Stimulated activated naive CD8-positive, alpha-beta T cell treated with anti-CD3 and anti-CD28 coated beads, Interleukin-15, amount 100 ng/mL, for 72 hours (primary cell): ENCODE data around the gene SGPL1.

Experiments
- ATAC-seq: fragments of 150-1000 bp; cut with Tn5 transposase; 2 replicates; pipeline ENCODE4 v1.10.0; 2021; ENCODE audit warnings: mild to moderate bottlenecking, moderate library complexity
- DNase-seq, 2 donors: peaks; one replicate each; pipeline ENCODE4 v3.0.0; 2021 to 2022
- H3K27ac Mint-ChIP-seq, 2 donors: one replicate each; pipeline ENCODE4 v1.8.0; 2022; ENCODE audit warnings: mild to moderate bottlenecking in 2 of 2, mixed read lengths in 2 of 2, moderate library complexity in 2 of 2
- H3K27me3 Mint-ChIP-seq: one replicate; pipeline ENCODE4 v1.8.0; 2022; ENCODE audit warnings: mixed read lengths
- H3K4me1 Mint-ChIP-seq: one replicate; pipeline ENCODE4 v1.8.0; 2022; ENCODE audit warnings: mild to moderate bottlenecking, mixed read lengths
- H3K4me3 Mint-ChIP-seq, 2 donors: one replicate each; pipeline ENCODE4 v1.8.0; 2022; ENCODE audit warnings: mild to moderate bottlenecking in 2 of 2, mixed read lengths in 2 of 2, moderate library complexity in 1 of 2
- H3K9me3 Mint-ChIP-seq, 2 donors: one replicate each; pipeline ENCODE4 v1.8.0; 2022; ENCODE audit warnings: mixed read lengths in 2 of 2

Gene SGPL1

DNA sequence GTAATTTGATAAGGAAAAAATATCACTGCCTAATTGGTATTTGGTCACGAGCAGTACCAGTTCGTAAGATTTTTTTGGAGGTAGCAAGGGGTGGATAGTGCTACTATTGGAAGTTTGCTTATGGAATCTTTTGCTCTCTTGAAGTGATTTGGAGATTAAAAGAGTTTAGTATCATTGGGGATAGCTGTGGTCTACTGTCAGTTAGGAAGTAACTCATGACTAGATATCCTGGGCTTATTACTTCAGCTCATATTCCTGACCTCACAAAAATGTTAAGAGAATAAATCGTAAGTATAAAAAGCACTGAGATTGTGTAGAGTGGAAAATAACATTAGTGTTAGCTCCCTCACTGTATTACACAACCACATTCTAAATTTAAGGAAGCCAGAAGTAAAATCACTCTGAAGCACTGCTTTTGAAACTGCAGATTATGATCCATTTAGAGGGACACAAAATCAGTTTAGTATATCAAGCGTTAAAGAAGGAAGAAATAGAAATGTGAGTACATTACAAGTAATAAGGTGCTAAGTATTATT is 22.6 kb downstream of the SGPL1 start:
- Mint-ChIP-seq H3K4me3 (no peak overlapping the region), H3K27me3 (no peaks in the 10 kb centered on the region), H3K27ac (no peak overlapping the region), H3K9me3 (no peaks in the 10 kb centered on the region), H3K4me1 (peaks cover 39% of the 10 kb centered on the region)
- DNase-seq: no peak
- no peak for ATAC-seq

DNA sequence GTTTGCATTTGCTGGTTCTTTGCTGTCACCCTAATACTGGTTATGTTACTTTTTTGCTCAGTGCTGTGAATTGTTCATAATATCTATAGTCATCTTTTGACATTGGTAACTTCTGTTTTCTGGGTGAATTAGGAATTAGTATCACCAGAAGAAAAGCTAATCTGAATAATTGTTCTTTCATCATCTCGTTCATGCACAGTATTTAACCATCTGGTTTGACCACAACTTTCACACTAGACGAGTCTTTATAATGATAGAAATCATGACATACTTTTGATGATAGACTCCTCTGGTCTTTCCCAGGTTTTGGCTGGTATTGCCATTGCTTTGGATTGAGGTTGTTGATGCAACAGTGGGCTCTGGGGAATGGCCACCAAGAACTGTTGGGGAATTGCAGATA is 25.1 kb downstream of the SGPL1 start:
- Mint-ChIP-seq H3K4me3 (no peak overlapping the region), H3K9me3 (no peaks in the 10 kb centered on the region), H3K4me1 (peaks cover 23% of the 10 kb centered on the region), H3K27ac (no peak overlapping the region), H3K27me3 (no peaks in the 10 kb centered on the region)
- peak; percentile 85 for ATAC-seq
- DNase-seq: no peak

DNA sequence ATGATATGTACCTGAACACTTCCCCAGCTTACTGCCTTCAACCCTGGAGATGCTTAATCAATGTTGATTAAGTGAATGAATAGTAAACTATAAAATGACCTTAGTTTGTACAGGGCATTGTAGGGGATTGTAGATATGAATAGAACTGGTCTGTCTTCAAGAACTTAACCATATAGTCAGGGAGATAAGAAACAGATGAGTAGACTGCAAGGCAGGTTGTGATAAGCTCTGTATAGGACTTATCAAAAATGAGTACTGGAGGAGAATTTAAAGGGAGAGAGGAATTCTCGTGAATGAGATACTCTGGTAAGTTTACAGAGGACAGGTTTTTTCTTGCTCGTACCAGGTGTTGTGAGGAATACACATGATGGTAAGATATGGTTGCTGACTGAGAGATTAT is 27.6 kb downstream of the SGPL1 start:
- Mint-ChIP-seq H3K27ac (no peak overlapping the region), H3K4me3 (no peak overlapping the region), H3K9me3 (no peaks in the 10 kb centered on the region), H3K27me3 (no peaks in the 10 kb centered on the region), H3K4me1 (peaks cover 28% of the 10 kb centered on the region)
- no peak for DNase-seq
- no peak for ATAC-seq

DNA sequence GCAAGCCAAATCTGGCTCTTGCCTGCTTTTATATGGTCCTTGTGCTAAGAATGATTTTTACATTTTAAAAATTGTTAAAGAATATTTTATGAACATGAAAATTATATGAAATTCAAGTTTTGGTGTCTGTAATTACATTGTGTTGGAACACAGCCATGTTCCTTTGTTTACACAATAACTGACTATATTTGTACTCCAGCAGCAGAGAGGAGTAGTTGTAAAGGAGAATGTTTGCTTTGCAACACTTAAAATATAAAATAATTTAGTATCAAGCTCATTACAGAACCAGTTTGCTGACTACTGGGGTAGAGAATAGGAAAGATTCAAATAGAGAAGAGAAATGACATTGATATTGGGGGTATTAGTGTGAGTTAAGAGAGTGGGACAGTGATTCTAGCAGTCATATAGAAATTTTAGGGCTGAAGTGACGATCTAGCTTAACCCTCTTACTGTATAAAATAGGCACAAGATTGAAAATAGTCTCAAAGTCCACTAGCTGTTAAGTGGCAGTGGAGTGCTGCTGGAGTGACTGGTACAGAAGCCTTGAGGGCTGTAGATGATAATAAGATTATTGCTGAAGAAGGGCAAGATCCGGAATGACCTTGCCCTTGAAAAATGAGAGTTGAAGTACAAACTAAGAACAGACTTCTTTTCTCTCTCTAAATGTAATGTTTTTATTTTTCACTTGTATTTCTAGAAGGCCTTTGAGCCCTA is 28.2 kb downstream of the SGPL1 start:
- H3K4me3 Mint-ChIP-seq: no peak overlapping the region
- H3K4me1 Mint-ChIP-seq: peaks cover 30% of the 10 kb centered on the region
- DNase-seq (no peak), ATAC-seq (no peak)
- no peaks in the 10 kb centered on the region for H3K27me3 Mint-ChIP-seq
- H3K27ac Mint-ChIP-seq: no peak overlapping the region
- H3K9me3 Mint-ChIP-seq: no peaks in the 10 kb centered on the region

DNA sequence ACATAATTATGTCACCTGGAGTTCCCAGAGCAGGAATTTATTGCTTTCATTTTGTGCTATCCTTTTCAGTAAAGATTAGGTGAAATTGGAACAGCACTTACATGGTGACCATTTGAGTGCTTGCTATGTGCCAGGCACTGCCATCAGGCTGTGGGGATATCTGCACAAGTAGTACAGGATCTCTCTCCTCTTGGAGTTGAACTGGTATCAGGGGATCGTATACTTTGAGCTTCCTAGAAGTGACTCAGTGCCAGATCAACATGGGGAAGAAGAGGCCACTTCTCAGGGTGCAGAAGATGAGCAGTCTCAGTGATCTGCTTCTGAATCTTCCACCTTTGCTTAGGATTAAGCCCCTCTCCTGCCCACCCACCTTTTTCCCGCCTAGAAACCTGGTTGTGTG is 29.5 kb downstream of the SGPL1 start:
- no peak overlapping the region for H3K27ac Mint-ChIP-seq

DNA sequence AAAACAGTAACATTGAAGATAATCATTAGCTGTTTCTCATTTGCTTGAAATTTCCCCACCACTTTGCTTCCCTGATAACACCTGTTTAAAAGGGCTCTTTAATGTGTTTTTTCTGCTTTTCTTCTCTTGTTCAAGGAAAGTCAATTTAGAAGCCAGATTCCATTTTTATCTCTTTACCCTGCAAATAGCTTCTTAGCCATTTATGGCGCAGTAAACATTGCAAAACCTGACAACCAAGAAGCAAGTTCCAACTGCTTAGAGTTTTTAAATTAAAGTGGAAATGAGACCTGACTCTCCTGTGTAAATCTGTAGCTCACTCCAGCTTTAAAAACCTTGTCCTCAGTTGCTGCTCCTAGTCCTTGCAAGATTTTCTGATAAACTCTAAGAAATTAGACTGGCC is 30.1 kb downstream of the SGPL1 start:
- no peak overlapping the region for H3K4me3 Mint-ChIP-seq

More for the DNA sequence above, 29.5 kb downstream of the SGPL1 start:
- ATAC-seq (no peak), DNase-seq (no peak)
- no peak overlapping the region for H3K4me3 Mint-ChIP-seq
- no peaks in the 10 kb centered on the region for H3K9me3 Mint-ChIP-seq
- H3K4me1 Mint-ChIP-seq: peaks cover 34% of the 10 kb centered on the region
- H3K27me3 Mint-ChIP-seq: no peaks in the 10 kb centered on the region

DNA sequence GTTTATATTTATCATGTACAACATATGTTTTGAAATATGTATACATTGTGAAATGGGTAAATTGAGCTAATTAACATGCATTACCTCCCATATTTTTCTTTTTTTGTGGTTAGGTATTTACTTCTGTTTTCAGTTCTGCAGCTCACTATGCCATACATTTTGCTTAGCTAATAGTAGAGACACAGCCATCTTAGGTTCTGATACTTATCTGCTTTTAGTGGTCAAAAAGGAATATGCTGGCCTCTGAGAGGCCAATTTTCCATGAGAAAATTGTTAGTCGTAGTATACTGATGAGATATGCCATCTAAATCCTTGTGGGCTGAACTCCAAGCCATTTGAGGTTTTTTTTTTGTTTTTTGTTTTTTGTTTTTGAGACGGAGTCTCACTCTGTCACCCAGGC is 31.0 kb downstream of the SGPL1 start:
- DNase-seq (no peak), ATAC-seq (no peak)
- no peaks in the 10 kb centered on the region for H3K27me3 Mint-ChIP-seq
- peaks cover 21% of the 10 kb centered on the region for H3K4me1 Mint-ChIP-seq
- no peak overlapping the region for H3K4me3 Mint-ChIP-seq
- H3K9me3 Mint-ChIP-seq: no peaks in the 10 kb centered on the region
- H3K27ac Mint-ChIP-seq: no peak overlapping the region

More for the DNA sequence above, 30.1 kb downstream of the SGPL1 start:
- no peak for DNase-seq
- Mint-ChIP-seq H3K27me3 (no peaks in the 10 kb centered on the region), H3K4me1 (peaks cover 29% of the 10 kb centered on the region), H3K9me3 (no peaks in the 10 kb centered on the region), H3K27ac (no peak overlapping the region)
- no peak for ATAC-seq

DNA sequence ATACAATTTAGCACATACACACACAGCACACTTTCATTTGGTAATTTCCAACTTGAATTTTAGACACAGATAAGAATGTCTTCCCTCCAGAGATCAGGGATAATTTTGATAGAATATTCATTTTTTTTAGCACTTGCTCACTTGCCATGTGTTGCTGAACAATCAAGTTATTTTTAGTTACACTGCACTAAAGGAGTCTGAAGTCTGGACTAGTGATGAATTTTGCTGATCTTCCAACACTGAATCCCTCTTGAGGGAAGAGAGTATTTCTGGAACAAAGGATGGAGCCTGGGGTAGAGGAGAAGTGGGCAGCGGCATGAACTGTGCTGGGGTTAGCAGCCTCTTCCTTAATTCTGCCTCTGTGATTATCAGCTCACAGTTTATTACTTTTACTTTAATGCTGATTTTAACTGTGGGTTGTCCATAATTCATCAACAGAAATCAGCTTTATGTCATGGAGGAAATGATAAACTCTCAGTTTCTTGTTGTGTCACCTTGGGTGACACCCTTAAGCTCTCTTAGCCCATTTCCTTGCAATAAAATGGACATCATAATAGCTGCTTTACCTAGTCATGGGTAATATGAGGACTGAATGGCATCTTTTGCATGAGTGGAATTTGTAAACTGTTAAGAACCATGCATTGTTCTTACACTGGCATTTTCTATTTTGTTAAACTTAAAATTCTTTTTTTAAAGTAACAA is 32.1 kb downstream of the SGPL1 start:
- ATAC-seq (peak; percentile 98), DNase-seq (no peak)
- Mint-ChIP-seq H3K4me3 (peak overlapping the region; percentile 12 to 40), H3K9me3 (no peaks in the 10 kb centered on the region), H3K4me1 (peaks cover 21% of the 10 kb centered on the region), H3K27me3 (no peaks in the 10 kb centered on the region), H3K27ac (peak overlapping the region; percentile 81 to 87)

DNA sequence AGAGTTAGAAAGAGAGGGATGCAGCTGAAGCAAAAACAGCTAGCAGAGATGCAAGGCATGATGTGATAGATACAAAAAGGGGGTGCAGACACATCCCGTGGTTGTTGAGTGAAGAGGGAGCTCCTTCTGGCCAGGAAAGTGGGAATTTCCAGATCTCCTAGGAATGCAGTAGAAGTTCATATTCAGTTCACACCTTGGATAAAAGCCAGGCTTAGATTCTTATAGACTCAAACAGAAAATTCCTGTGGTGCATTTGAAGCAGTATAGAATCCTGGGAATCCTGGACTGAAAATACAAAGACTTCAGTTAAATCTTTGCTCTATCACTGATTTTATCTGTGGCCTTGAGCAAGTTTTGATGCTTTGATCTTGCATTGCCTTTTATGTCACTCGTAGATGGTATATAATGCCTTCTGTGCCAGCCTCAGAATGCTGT is 33.9 kb downstream of the SGPL1 start:
- H3K9me3 Mint-ChIP-seq: no peaks in the 10 kb centered on the region
- no peak overlapping the region for H3K27ac Mint-ChIP-seq
- peaks cover 21% of the 10 kb centered on the region for H3K4me1 Mint-ChIP-seq
- no peak for ATAC-seq
- no peaks in the 10 kb centered on the region for H3K27me3 Mint-ChIP-seq
- H3K4me3 Mint-ChIP-seq: no peak overlapping the region
- no peak for DNase-seq

DNA sequence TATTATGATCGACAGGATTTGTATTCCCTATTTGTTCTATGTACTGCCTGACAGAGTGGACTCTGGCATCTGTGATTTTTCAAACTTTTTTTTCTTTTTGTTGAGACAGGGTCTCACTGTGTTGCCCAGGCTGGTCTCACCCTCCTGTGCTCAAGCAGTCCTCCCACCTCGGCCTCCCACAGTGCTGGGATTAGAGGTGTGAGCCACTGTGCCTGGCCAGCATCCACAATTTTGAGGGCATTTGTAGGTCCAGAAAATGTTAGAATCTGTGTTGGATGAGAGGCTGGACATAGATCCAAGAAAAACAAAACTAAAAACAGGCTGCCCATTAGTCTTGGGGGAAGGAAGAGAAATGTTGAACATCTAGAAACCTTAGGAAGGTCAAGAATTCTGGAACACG is 34.3 kb downstream of the SGPL1 start:
- Mint-ChIP-seq H3K27me3 (no peaks in the 10 kb centered on the region), H3K9me3 (no peaks in the 10 kb centered on the region), H3K4me1 (peaks cover 21% of the 10 kb centered on the region), H3K27ac (no peak overlapping the region), H3K4me3 (no peak overlapping the region)
- ATAC-seq (no peak), DNase-seq (no peak)

DNA sequence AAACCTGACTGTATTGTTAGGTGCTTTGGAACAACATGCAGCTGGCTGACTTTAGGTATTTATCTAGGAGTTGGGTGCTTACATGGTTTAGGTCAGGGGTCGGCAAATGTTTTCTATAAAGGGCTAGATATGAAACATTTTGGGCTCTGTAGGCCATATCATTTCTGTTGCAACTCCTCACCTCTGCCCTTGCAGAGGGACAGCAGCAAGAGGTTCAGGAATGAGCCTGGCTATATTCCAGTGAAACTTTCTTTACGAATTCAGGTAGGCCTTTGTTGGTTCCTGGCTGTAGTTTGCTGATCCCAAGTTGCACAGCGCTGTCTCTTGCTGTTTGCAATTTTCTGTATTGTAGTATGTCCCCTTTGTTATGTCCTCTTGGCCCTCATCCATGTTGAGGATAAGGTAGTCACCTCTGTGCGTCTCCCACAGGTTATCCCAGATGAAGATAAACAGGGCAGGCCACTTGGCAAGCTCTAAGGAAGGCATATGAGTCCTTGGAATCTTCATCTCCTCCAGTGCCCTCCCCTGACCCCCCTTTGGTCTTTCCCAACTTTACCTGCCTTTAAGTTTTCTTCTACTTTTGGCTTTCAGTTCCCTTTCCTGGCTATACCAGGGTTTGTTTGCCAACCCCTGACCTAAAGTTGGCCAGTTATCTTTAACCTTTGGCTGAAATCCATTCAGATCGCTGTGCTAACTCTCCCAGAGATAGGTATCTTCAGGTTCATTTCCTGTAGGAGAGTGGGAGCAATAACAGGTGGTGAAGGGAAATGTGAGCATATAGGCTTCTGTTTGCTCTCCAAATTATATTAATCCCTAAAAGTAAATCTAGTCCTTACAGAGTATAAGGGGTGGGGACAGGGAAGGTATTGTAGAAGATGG is 36.1 kb downstream of the SGPL1 start:
- H3K27ac Mint-ChIP-seq: no peak overlapping the region

DNA sequence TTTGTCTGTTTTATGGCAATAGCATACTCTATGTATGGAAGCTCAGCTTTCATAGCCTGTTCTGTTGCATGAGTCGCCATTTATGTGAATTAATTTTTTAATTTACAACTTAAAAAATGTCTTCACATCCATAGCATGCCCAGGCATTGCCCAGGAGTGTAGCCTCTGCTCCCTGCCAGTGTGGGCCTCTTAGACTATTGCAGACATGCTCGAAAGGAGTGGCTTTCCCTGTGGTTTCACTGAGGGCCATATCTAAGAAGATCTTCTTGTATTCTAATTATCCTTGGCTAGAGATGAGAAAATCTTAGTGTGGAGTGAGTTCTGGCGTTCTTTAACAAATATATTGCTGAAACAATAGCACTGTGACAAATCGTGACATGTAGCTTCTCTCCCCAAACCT is 37.3 kb downstream of the SGPL1 start:
- H3K4me1 Mint-ChIP-seq: peaks cover 23% of the 10 kb centered on the region

More for the DNA sequence above, 36.1 kb downstream of the SGPL1 start:
- Mint-ChIP-seq H3K4me3 (no peak overlapping the region), H3K9me3 (no peaks in the 10 kb centered on the region), H3K4me1 (peaks cover 26% of the 10 kb centered on the region), H3K27me3 (no peaks in the 10 kb centered on the region)
- ATAC-seq (no peak), DNase-seq (no peak)

DNA sequence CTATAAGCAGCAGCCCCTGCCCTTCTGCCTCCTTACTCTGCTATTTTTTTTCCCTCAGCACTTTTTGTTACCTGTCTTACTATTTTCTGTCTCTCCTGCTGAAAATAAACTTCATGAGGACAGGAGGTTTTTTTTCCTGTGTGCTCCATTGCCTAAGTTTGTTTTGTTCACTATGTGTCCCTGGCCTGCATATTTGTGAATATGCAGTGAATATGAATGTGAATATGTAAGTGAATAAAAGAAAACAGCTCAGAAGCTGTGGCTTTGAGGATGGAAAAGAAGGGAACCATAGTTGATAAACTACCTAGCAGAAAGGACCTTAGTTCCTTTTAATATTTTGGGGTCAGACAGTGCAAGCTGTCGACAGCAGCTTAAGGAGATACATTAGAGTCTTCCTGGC is 37.7 kb downstream of the SGPL1 start:
- DNase-seq: no peak
- Mint-ChIP-seq H3K9me3 (no peaks in the 10 kb centered on the region), H3K27me3 (no peaks in the 10 kb centered on the region), H3K27ac (no peak overlapping the region), H3K4me1 (peaks cover 22% of the 10 kb centered on the region), H3K4me3 (no peak overlapping the region)
- no peak for ATAC-seq

More for the DNA sequence above, 37.3 kb downstream of the SGPL1 start:
- Mint-ChIP-seq H3K9me3 (no peaks in the 10 kb centered on the region), H3K27ac (no peak overlapping the region), H3K4me3 (no peak overlapping the region), H3K27me3 (no peaks in the 10 kb centered on the region)
- ATAC-seq (no peak), DNase-seq (no peak)

DNA sequence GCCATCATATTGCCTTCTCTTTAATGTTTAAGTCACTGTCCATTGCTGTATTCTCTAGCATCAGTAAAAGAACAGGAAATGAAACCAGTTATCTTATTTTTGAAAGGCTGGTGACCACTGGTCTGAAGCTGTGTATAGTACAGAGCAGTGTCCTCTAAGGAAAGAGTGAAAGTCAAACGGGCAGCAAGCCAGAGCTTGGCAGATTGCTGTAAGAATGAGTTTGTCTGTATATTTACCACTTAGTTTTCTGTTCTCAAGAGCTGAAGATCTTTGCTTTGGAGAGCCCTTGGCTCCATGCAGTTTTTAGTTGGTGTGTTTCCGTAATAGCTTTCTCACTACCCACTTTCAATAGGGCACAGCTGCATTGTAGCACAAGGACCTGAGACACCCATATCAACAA is 40.7 kb downstream of the SGPL1 start:
- Mint-ChIP-seq H3K27ac (peak overlapping the region in 1 of 2 donors; percentile 67), H3K4me3 (no peak overlapping the region), H3K27me3 (no peaks in the 10 kb centered on the region), H3K9me3 (no peaks in the 10 kb centered on the region), H3K4me1 (peaks cover 10% of the 10 kb centered on the region)
- no peak for DNase-seq
- no peak for ATAC-seq

DNA sequence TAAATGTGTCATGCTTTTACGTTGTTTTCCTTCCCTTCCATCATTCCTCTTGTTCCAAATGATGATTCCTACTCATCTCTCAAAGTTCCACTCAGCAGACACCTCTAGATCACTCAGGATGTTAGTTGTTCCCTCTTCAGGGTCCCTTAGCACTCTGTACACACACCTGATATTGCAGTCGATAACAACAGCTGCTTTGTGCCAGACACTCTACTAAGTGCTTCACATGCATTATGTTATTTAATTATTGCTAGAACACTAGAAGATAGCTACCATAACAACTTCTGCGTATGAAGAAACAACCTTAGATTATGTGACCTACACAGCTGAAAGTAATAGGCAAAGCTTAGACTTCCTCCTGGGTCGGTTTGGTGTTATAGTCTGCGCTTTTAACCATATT is 43.0 kb downstream of the SGPL1 start:
- no peak overlapping the region for H3K27ac Mint-ChIP-seq
- peaks cover 10% of the 10 kb centered on the region for H3K4me1 Mint-ChIP-seq
- no peaks in the 10 kb centered on the region for H3K9me3 Mint-ChIP-seq
- ATAC-seq: no peak
- no peak for DNase-seq
- no peaks in the 10 kb centered on the region for H3K27me3 Mint-ChIP-seq
- no peak overlapping the region for H3K4me3 Mint-ChIP-seq
